Measurements from ENCODE around the gene SRCAP. TPM values are rescaled to one million over a fixed set of nuclear protein-coding genes. Genes with fewer than 3 reads are reported as not detected.

The SRCAP gene
- total RNA-seq, 1 donor from 2014 or later: 60.1 TPM

DNA sequence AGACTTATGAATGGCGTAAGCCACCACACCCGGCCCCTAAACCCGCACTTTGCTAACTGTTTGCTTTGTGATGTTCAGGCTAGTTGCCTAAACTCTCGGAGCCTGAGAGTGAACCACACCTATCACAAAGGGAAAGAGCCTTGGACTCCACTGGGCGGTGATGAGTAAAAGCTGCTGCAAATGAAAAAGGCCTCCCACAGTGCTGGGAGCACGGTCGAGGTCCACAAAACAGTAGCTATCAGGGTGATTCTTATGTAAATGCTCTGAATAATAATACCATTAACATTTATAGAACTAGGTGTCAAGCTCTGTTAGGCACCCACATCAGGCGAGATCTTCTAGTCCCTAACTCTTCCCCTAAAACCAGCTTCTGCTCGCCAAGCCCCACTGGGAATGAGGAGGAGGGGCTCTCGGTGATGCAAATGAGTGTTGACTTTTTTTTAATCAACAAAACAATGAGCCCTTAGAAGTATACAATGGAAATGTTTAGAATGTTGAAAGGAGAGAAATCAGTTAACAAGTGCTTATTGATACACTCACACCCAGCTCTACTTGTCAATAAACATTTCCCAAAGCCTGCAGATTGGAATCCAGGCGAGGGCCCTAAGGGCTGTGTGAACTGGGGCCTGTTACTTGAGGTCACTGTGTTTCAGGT lies 20.9 kb upstream of the SRCAP start:
- Mint-ChIP-seq H3K36me3 (ENCODE audit: unreplicated experiment) (no peaks in the 10 kb centered on the region), H3K4me1 (ENCODE audit: low read depth, unreplicated experiment) (no peaks in the 10 kb centered on the region), H3K27ac (ENCODE audit: unreplicated experiment) (no peak overlapping the region), H3K4me3 (ENCODE audit: unreplicated experiment) (no peak overlapping the region), H3K9me3 (ENCODE audit: unreplicated experiment) (peaks cover 7% of the 10 kb centered on the region), H3K27me3 (ENCODE audit: unreplicated experiment) (peaks cover 24% of the 10 kb centered on the region)
- DNase-seq: no peak
- TF ChIP-seq, protein P1, sequence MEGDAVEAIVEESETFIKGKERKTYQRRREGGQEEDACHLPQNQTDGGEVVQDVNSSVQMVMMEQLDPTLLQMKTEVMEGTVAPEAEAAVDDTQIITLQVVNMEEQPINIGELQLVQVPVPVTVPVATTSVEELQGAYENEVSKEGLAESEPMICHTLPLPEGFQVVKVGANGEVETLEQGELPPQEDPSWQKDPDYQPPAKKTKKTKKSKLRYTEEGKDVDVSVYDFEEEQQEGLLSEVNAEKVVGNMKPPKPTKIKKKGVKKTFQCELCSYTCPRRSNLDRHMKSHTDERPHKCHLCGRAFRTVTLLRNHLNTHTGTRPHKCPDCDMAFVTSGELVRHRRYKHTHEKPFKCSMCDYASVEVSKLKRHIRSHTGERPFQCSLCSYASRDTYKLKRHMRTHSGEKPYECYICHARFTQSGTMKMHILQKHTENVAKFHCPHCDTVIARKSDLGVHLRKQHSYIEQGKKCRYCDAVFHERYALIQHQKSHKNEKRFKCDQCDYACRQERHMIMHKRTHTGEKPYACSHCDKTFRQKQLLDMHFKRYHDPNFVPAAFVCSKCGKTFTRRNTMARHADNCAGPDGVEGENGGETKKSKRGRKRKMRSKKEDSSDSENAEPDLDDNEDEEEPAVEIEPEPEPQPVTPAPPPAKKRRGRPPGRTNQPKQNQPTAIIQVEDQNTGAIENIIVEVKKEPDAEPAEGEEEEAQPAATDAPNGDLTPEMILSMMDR (IDR thresholded peaks at IDR 0.05; ENCODE audit: partially characterized antibody, unreplicated experiment): no peak

DNA sequence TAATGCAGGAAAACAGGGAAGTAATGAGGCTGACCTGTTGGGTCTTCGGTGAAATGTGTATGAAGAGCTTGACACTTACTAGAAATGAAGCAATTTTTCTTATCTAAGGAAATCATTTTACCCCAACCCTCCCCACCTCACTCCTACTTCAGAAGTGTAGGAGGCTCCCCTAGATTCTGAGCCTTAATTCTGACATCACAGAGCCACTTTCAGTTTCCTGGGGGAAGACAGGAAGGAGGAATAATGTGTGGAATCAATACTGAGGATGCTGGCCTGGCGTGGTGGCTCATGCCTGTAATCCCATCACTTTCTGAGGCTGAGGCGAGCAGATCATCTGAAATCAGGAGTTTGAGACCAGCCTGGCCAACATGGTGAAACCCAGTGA lies 20.4 kb upstream of the SRCAP start:
- Mint-ChIP-seq H3K36me3 (ENCODE audit: unreplicated experiment) (no peaks in the 10 kb centered on the region), H3K4me3 (ENCODE audit: unreplicated experiment) (no peak overlapping the region), H3K27ac (ENCODE audit: unreplicated experiment) (no peak overlapping the region), H3K4me1 (ENCODE audit: low read depth, unreplicated experiment) (no peaks in the 10 kb centered on the region), H3K9me3 (ENCODE audit: unreplicated experiment) (peaks cover 7% of the 10 kb centered on the region), H3K27me3 (ENCODE audit: unreplicated experiment) (peaks cover 24% of the 10 kb centered on the region)
- no peak for DNase-seq
- TF ChIP-seq, protein P1 (IDR thresholded peaks at IDR 0.05; ENCODE audit: partially characterized antibody, unreplicated experiment): no peak

DNA sequence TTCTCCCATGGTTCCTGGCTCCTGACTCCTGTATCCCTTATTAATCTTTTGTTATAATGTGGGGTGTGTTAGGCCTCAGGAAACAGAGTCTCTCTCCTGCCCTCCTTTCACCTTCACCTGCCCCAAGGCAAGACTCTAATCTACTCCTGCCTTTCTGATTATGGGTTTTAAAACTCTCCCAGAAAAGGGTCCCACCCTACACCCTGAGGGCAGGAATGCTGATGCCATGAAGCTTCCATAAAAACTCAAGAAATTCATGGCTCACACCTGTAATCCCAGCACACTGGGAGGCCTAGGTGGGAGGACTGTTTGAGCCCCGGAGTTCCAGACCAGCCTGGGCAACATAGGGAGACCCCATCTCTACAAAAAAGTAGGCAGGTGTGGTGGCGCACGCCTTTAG lies 18.6 kb upstream of the SRCAP start:
- DNase-seq: no peak
- Mint-ChIP-seq H3K36me3 (ENCODE audit: unreplicated experiment) (no peaks in the 10 kb centered on the region), H3K27ac (ENCODE audit: unreplicated experiment) (no peak overlapping the region), H3K4me1 (ENCODE audit: low read depth, unreplicated experiment) (no peaks in the 10 kb centered on the region), H3K4me3 (ENCODE audit: unreplicated experiment) (no peak overlapping the region), H3K9me3 (ENCODE audit: unreplicated experiment) (peaks cover 7% of the 10 kb centered on the region), H3K27me3 (ENCODE audit: unreplicated experiment) (peaks cover 21% of the 10 kb centered on the region)
- TF ChIP-seq, protein P1 (IDR thresholded peaks at IDR 0.05; ENCODE audit: partially characterized antibody, unreplicated experiment): no peak

DNA sequence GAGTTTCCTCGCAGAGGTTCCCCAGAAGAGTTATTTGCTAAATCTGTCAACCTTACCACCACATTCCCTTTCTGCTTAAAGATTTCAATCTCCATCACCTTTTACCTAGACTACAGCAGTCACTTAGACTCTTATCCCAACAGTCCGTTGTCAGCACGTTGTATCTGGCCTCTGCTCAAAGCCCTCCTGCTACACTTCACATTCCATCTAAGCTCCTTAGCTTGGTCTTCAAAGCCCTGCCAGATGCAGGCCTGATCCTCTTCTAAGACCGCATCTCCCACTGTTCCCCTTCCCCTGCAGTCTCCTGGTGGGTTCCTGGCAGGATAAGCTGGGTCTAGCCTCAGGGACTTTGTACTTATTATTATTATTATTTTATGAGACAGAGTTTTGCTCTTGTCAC lies 10.3 kb upstream of the SRCAP start:
- Mint-ChIP-seq H3K27ac (ENCODE audit: unreplicated experiment) (no peak overlapping the region), H3K4me1 (ENCODE audit: low read depth, unreplicated experiment) (peaks cover 3% of the 10 kb centered on the region), H3K4me3 (ENCODE audit: unreplicated experiment) (no peak overlapping the region), H3K36me3 (ENCODE audit: unreplicated experiment) (no peaks in the 10 kb centered on the region), H3K9me3 (ENCODE audit: unreplicated experiment) (no peaks in the 10 kb centered on the region), H3K27me3 (ENCODE audit: unreplicated experiment) (peaks cover 16% of the 10 kb centered on the region)
- no peak for DNase-seq
- TF ChIP-seq, protein P1 (IDR thresholded peaks at IDR 0.05; ENCODE audit: partially characterized antibody, unreplicated experiment): no peak

DNA sequence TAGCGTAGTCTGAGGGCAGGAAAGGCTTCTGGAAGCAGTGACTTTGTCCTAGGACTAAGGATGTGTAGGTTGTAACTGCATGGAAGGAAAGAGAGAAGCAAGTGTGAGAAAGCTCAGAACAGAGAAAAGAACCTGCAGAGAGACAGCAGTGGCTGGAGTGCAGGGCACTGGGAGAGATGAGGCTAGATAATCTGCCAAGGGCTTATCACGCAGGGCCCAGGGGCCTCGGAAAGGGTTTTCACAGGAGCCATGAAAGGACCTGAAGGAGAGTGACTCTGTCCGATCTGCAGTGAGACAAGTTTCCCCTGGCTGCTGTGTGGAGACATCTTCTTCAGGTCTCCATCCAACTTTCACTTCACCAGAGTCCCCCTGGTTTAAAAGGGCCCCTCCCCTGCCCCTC lies 7.1 kb upstream of the SRCAP start:
- H3K9me3 Mint-ChIP-seq (ENCODE audit: unreplicated experiment): no peaks in the 10 kb centered on the region

More for the DNA sequence above, 7.1 kb upstream of the SRCAP start:
- H3K4me3 Mint-ChIP-seq (ENCODE audit: unreplicated experiment): no peak overlapping the region
- H3K27ac Mint-ChIP-seq (ENCODE audit: unreplicated experiment): no peak overlapping the region
- peaks cover 17% of the 10 kb centered on the region for H3K27me3 Mint-ChIP-seq (ENCODE audit: unreplicated experiment)
- peaks cover 3% of the 10 kb centered on the region for H3K4me1 Mint-ChIP-seq (ENCODE audit: low read depth, unreplicated experiment)
- no peak for DNase-seq
- H3K36me3 Mint-ChIP-seq (ENCODE audit: unreplicated experiment): no peaks in the 10 kb centered on the region
- TF ChIP-seq, protein P1 (IDR thresholded peaks at IDR 0.05; ENCODE audit: partially characterized antibody, unreplicated experiment): no peak
